ENCODE results near the gene LDLRAD3. TPM values are rescaled to one million over a fixed set of nuclear protein-coding genes. Genes with fewer than 3 reads are reported as not detected.

The LDLRAD3 gene
- polyA plus RNA-seq, 1 experiment: 7.8 TPM

DNA sequence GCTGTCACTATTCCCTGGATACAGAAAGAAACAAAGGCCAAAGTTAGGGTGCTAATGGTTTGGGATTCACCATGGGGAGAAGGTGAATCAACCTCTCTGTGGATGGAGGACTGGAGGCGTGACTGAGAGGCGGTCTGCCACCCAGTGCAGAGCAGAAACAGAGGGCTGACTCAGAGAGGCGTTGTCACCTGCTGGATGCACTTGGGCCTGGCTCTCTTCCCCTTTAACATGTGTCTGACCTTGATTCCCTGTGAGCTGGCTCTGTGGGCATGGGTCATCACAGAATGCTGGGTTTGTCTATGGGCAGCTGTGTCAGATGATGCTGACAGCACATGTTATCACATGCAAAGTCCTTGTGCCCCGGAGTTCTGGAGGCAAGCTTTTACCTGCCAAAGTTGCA lies 75.9 kb downstream of the LDLRAD3 start:
- ChIA-PET POLR2A (no interaction called here), CTCF (interaction anchor here (2.0 kb wide), 1 partner anchor 239 kb away, joined by 5 read pairs; no protein-coding TSS in a partner anchor)
- Histone ChIP-seq H3K27ac (ENCODE audit: low read depth, low read length) (no peak overlapping the region), H3K9me3 (ENCODE audit: control insufficient read depth, insufficient read depth, low read length) (no peaks in the 10 kb centered on the region), H3K27me3 (ENCODE audit: control insufficient read depth, insufficient read depth, low read length) (no peaks in the 10 kb centered on the region), H3K4me3 (ENCODE audit: low read depth, low read length) (no peak overlapping the region)
- no peak for TF ChIP-seq CTCF (IDR thresholded peaks at IDR 0.05; ENCODE audit: low read depth, low read length)
- no peak for DNase-seq (ENCODE audit: low read depth, low spot score)

- CTCF ChIA-PET: interaction anchor here (1.0 to 2.8 kb wide), 5 partner anchors 15 to 236 kb away, joined by 3 to 12 read pairs (median 4); no protein-coding TSS in a partner anchor
- no peak overlapping the region for H3K4me3 ChIP-seq (ENCODE audit: low read depth, low read length)
- no peaks in the 10 kb centered on the region for H3K27me3 ChIP-seq (ENCODE audit: control insufficient read depth, insufficient read depth, low read length)
- no peak for TF ChIP-seq CTCF (IDR thresholded peaks at IDR 0.05; ENCODE audit: low read depth, low read length)
- no peak overlapping the region for H3K27ac ChIP-seq (ENCODE audit: low read depth, low read length)
- no peak for DNase-seq (ENCODE audit: low read depth, low spot score)
- POLR2A ChIA-PET: no interaction called here
- no peaks in the 10 kb centered on the region for H3K9me3 ChIP-seq (ENCODE audit: control insufficient read depth, insufficient read depth, low read length)
Measured at GRCh38 chr11:36022882-36023281, 79.0 kb downstream of the LDLRAD3 start.

DNA sequence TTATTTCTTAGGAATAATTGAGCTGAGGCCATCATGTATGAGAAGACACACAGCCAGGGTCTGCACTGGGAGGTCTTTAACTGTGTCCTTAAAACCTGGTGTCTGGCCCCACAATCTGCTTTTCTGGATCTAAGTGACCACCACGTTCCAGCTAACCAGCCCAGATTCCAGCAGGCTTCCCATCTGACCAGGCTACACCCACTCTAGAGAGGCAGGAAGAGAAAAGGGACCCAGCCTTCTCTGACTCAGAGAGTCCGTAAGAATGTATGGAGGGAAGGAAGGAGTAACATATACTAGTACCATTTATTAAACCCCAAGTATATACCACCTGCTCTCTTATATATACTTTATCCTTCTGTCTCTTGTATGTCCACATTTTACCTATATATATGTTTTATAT lies 80.1 kb downstream of the LDLRAD3 start:
- CTCF ChIA-PET: interaction anchor here (0.6 to 2.8 kb wide), 5 partner anchors 18 to 408 kb away, joined by 3 to 12 read pairs (median 3); no protein-coding TSS in a partner anchor
- no peak for TF ChIP-seq CTCF (IDR thresholded peaks at IDR 0.05; ENCODE audit: low read depth, low read length)
- Histone ChIP-seq H3K4me3 (ENCODE audit: low read depth, low read length) (no peak overlapping the region), H3K9me3 (ENCODE audit: control insufficient read depth, insufficient read depth, low read length) (no peaks in the 10 kb centered on the region), H3K27me3 (ENCODE audit: control insufficient read depth, insufficient read depth, low read length) (no peaks in the 10 kb centered on the region), H3K27ac (ENCODE audit: low read depth, low read length) (no peak overlapping the region)
- no peak for DNase-seq (ENCODE audit: low read depth, low spot score)
- POLR2A ChIA-PET: interaction anchor here (0.6 kb wide), 1 partner anchor 1010 kb away, joined by 4 read pairs; no protein-coding TSS in a partner anchor

DNA sequence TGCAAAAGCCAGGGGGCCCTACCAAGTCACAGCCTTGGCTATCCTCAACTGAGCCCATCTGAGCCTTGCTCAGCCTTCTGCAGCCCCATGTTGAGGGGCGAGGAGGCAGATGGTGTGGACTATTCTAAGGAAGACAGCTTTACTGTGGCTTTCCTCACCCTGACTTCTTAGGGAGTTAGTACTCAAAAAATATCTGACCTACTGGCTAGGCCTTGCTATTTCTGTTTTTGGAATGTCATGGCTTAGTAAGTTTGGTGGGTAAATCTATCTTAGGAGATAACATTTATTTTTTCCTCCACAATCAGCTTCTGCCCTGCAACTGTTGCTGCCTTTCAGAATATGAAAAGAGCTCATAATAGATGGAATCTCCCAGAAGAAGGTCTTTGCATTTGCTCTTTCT lies 80.9 kb downstream of the LDLRAD3 start:
- H3K27me3 ChIP-seq (ENCODE audit: control insufficient read depth, insufficient read depth, low read length): no peaks in the 10 kb centered on the region
- POLR2A ChIA-PET: no interaction called here
- CTCF ChIA-PET: interaction anchor here (1.2 to 2.8 kb wide), 3 partner anchors 17 to 409 kb away, joined by 3 to 12 read pairs (median 5); no protein-coding TSS in a partner anchor
- H3K4me3 ChIP-seq (ENCODE audit: low read depth, low read length): no peak overlapping the region
- H3K9me3 ChIP-seq (ENCODE audit: control insufficient read depth, insufficient read depth, low read length): no peaks in the 10 kb centered on the region
- no peak for DNase-seq (ENCODE audit: low read depth, low spot score)
- TF ChIP-seq CTCF (IDR thresholded peaks at IDR 0.05; ENCODE audit: low read depth, low read length): no peak
- no peak overlapping the region for H3K27ac ChIP-seq (ENCODE audit: low read depth, low read length)

GRCh38 chr11:36026315-36026968 lies 82.6 kb downstream of the LDLRAD3 start:
- no peak for DNase-seq (ENCODE audit: low read depth, low spot score)
- Histone ChIP-seq H3K27ac (ENCODE audit: low read depth, low read length) (no peak overlapping the region), H3K9me3 (ENCODE audit: control insufficient read depth, insufficient read depth, low read length) (no peaks in the 10 kb centered on the region), H3K4me3 (ENCODE audit: low read depth, low read length) (no peak overlapping the region), H3K27me3 (ENCODE audit: control insufficient read depth, insufficient read depth, low read length) (no peaks in the 10 kb centered on the region)
- ChIA-PET POLR2A (no interaction called here), CTCF (no interaction called here)
- no peak for TF ChIP-seq CTCF (IDR thresholded peaks at IDR 0.05; ENCODE audit: low read depth, low read length)
